T-cell (primary cell): ENCODE measurements around the gene DPY19L2. TPM values are rescaled to one million over a fixed set of nuclear protein-coding genes. Genes with fewer than 3 reads are reported as not detected.
"Not testable (repeated sequence)": the region's sequence is repeated elsewhere in the genome, so short reads cannot be mapped to it uniquely, and the experiment has no call there.

Experiments used
- ATAC-seq, 4 experiments: fragments of 200-7000 bp in 3 of 4; fragments of 150-1000 bp in 1 of 4; cut with Tn5 transposase; replicated peaks in 1 of 4; 1 replicate in 3 of 4; 2 replicates in 1 of 4; pipeline ENCODE4 v1.10.0; 2021; ENCODE audit warnings: moderate library complexity in 3 of 4, mild to moderate bottlenecking in 2 of 4, moderate number of reproducible peaks in 1 of 4
- CTCF ChIA-PET, 2 donors: fragments of 300-600 bp; sonication (Branson Sonifier 250); formaldehyde crosslinking; loops; one replicate each; lab custom pipeline; 2022; ENCODE audit warnings: antibody characterized with exemption in 2 of 2; lab: Charles Lee
- POLR2A ChIA-PET, 2 donors: fragments of 300-600 bp; sonication (Branson Sonifier 250); formaldehyde crosslinking; loops; one replicate each; lab custom pipeline; 2022; ENCODE audit warnings: antibody characterized with exemption in 2 of 2; lab: Charles Lee
- DNase-seq, 35 experiments: peaks; one replicate each; pipeline versions ENCODE4 v3.0.0 to v3.0.0-alpha.2; 2013 to 2023
- H3K27ac ChIP-seq: one replicate; pipeline ENCODE4 v1.5.1; 2013; ENCODE audit warnings: low read length
- H3K27me3 ChIP-seq, 2 experiments: replicated peaks in 1 of 2; 1 replicate in 1 of 2; 2 replicates in 1 of 2; pipeline versions ENCODE4 v1.6.1 to v1.7.0; 2013; ENCODE audit warnings: low read length in 1 of 2, mixed read lengths in 1 of 2; ENCODE audit not compliant: control insufficient read depth in 2 of 2, insufficient read depth in 2 of 2; ENCODE audit errors: extremely low read depth in 1 of 2
- H3K36me3 ChIP-seq, 2 donors: 1 replicate in 1 of 2; 2 replicates in 1 of 2; pipeline versions ENCODE4 v1.6.1 to v1.7.0; 2013; ENCODE audit warnings: low read length in 1 of 2; ENCODE audit not compliant: control insufficient read depth in 2 of 2, insufficient read depth in 1 of 2; ENCODE audit errors: extremely low read depth in 1 of 2
- H3K4me1 ChIP-seq, 2 experiments: 1 replicate in 1 of 2; 2 replicates in 1 of 2; pipeline versions ENCODE4 v1.6.1 to v1.7.0; 2013; ENCODE audit warnings: low read length in 2 of 2, mixed read lengths in 1 of 2; ENCODE audit not compliant: insufficient read depth in 2 of 2, control insufficient read depth in 1 of 2; ENCODE audit errors: extremely low read depth in 1 of 2
- H3K4me3 ChIP-seq, 2 donors: 1 replicate in 1 of 2; 2 replicates in 1 of 2; pipeline versions ENCODE4 v1.5.1 to v1.7.0; 2013; ENCODE audit warnings: mild to moderate bottlenecking in 2 of 2, low read length in 1 of 2, moderate library complexity in 1 of 2; ENCODE audit not compliant: control insufficient read depth in 1 of 2; ENCODE audit errors: extremely low read depth in 1 of 2
- H3K9me3 ChIP-seq: 2 replicates; pipeline ENCODE4 v1.7.0; 2013
- H3K27ac Mint-ChIP-seq, 2 donors: one replicate each; pipeline ENCODE4 v1.8.0; 2020 to 2021; ENCODE audit warnings: mild to moderate bottlenecking in 2 of 2, mixed read lengths in 2 of 2
- H3K27me3 Mint-ChIP-seq, 2 donors: one replicate each; pipeline ENCODE4 v1.8.0; 2021 to 2022; ENCODE audit warnings: mixed read lengths in 2 of 2
- H3K36me3 Mint-ChIP-seq: one replicate; pipeline ENCODE4 v1.8.0; 2021; ENCODE audit warnings: mixed read lengths
- H3K4me1 Mint-ChIP-seq, 3 donors: one replicate each; pipeline ENCODE4 v1.8.0; 2020 to 2022; ENCODE audit warnings: mixed read lengths in 3 of 3, mild to moderate bottlenecking in 1 of 3
- H3K4me3 Mint-ChIP-seq, 3 donors: one replicate each; pipeline ENCODE4 v1.8.0; 2020 to 2022; ENCODE audit warnings: mild to moderate bottlenecking in 3 of 3, mixed read lengths in 3 of 3, moderate library complexity in 3 of 3
- H3K9me3 Mint-ChIP-seq, 3 donors: one replicate each; pipeline ENCODE4 v1.8.0; 2020 to 2022; ENCODE audit warnings: mixed read lengths in 3 of 3
- WGBS: methylation state at CpG from one replicate; pipeline ENCODE4 v1.1.5; 2013; ENCODE audit warnings: missing lambda C conversion rate; ENCODE audit not compliant: insufficient coverage; 5-methylcytosine and 5-hydroxymethylcytosine counted together
- total RNA-seq, 35 experiments: library from RNA in 6 of 35; stranded (reverse) in 6 of 35; fragments of 120-200 nt in 1 of 35; gene quantifications; one replicate each; pipeline versions ENCODE4 v1.2.1 to v1.2.4 and lab custom pipeline; 2013 to 2026

Gene DPY19L2
- total RNA-seq, 5 donors from 2014 or later (not counting 1 experiment from before 2014, with no cell fraction given): 1.5 to 7.0 (median 3.8) TPM

DNA sequence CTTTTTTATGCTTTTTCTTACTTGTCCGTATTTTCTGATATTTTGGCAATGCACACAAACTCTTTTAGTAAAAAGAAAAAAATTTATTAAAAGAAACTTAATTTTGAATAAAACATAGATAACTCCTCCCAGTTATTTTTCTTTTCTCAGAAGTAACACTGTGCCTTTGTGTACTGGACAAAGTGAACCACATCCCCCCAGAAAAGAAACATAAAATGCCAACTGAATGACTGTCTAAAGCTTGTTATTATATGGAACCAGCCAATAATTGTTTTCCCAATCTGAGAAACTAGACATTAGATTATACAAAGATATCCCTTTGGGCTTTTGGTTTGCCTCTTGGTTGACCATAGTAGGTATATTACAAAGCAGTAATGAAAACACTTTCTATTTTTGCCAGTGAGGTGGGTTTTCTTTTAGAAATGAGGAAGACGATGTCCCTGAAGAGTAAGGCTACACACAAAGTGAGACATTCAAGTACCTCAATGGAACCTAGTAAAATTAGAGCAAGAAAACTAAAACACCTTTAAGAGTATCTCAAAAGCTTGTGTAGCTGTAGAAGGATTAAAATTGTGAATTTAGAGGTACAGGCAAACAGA lies 44.2 kb upstream of the DPY19L2 start:
- CTCF ChIA-PET, H3K9me3 Mint-ChIP-seq, H3K4me3 ChIP-seq, DNase-seq, POLR2A ChIA-PET, H3K4me1 Mint-ChIP-seq, H3K36me3 ChIP-seq, H3K27me3 ChIP-seq, H3K27me3 Mint-ChIP-seq, ATAC-seq, H3K36me3 Mint-ChIP-seq, H3K4me1 ChIP-seq, H3K27ac Mint-ChIP-seq, H3K9me3 ChIP-seq, H3K4me3 Mint-ChIP-seq, H3K27ac ChIP-seq: not testable (repeated sequence)
- no CpG with 5 or more reads among the region's 2 CpGs for WGBS

- WGBS: no CpG with 5 or more reads among the region's 2 CpGs
- CTCF ChIA-PET: interaction anchor here in 1 of 2 donors (0.6 kb wide), 1 partner anchor 89 kb away, joined by 3 read pairs; no protein-coding TSS in a partner anchor
- POLR2A ChIA-PET, H3K4me3 ChIP-seq, H3K27me3 Mint-ChIP-seq, H3K27me3 ChIP-seq, H3K4me1 ChIP-seq, H3K36me3 ChIP-seq, H3K27ac Mint-ChIP-seq, H3K4me1 Mint-ChIP-seq, H3K27ac ChIP-seq, ATAC-seq, DNase-seq, H3K9me3 ChIP-seq, H3K9me3 Mint-ChIP-seq, H3K36me3 Mint-ChIP-seq, H3K4me3 Mint-ChIP-seq: not testable (repeated sequence)
These were observed 43.0 kb upstream of the DPY19L2 start for GRCh38 chr12:63711339-63711738.

DNA sequence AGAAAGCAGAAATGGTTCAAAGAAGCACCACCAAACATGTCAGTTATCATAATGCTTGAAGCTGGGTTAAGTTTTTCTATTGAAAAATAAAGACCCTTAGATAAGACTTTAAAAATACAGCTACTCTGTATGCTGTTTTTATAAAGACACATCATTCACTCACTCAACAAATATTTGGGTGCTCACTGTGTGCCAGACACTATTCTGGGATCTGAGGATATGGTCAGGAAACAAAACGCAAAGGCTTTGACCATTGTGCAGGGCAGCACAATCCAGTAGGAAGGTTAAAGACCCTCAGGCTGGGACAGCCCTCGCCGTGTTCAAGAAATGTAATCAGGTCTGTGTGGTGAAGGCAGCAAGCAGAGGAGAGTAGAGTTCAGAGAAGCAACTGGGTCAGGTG lies 38.0 kb upstream of the DPY19L2 start:
- 81% methylated on average over 2 of the region's 3 CpGs for WGBS
- peaks cover 3 to 5% of the 10 kb centered on the region in 2 donors for H3K27me3 Mint-ChIP-seq
- no peaks in the 10 kb centered on the region for H3K9me3 Mint-ChIP-seq
- CTCF ChIA-PET: interaction anchor here in 1 of 2 donors (0.7 kb wide), 1 partner anchor 69 kb away, joined by 3 read pairs; no protein-coding TSS in a partner anchor
- DNase-seq: no peak
- no peaks in the 10 kb centered on the region for H3K4me1 ChIP-seq
- no peaks in the 10 kb centered on the region for H3K9me3 ChIP-seq
- POLR2A ChIA-PET: no interaction called here
- H3K36me3 Mint-ChIP-seq: no peaks in the 10 kb centered on the region
- no peak overlapping the region for H3K27ac ChIP-seq
- no peak for ATAC-seq
- H3K27me3 ChIP-seq: no peaks in the 10 kb centered on the region
- no peaks in the 10 kb centered on the region for H3K36me3 ChIP-seq
- no peak overlapping the region for H3K4me3 ChIP-seq
- no peak overlapping the region for H3K27ac Mint-ChIP-seq
- no peak overlapping the region for H3K4me3 Mint-ChIP-seq
- H3K4me1 Mint-ChIP-seq: no peaks in the 10 kb centered on the region

GRCh38 chr12:63699678-63700382 lies 31.5 kb upstream of the DPY19L2 start:
- WGBS: 29% methylated on average over 1 of the region's 3 CpGs
- H3K36me3 Mint-ChIP-seq, H3K4me1 Mint-ChIP-seq, H3K27ac ChIP-seq, H3K27me3 ChIP-seq, H3K27me3 Mint-ChIP-seq, H3K4me3 Mint-ChIP-seq, CTCF ChIA-PET, H3K4me1 ChIP-seq, DNase-seq, ATAC-seq, H3K9me3 ChIP-seq, H3K4me3 ChIP-seq, H3K27ac Mint-ChIP-seq, H3K9me3 Mint-ChIP-seq, POLR2A ChIA-PET, H3K36me3 ChIP-seq: not testable (repeated sequence)

DNA sequence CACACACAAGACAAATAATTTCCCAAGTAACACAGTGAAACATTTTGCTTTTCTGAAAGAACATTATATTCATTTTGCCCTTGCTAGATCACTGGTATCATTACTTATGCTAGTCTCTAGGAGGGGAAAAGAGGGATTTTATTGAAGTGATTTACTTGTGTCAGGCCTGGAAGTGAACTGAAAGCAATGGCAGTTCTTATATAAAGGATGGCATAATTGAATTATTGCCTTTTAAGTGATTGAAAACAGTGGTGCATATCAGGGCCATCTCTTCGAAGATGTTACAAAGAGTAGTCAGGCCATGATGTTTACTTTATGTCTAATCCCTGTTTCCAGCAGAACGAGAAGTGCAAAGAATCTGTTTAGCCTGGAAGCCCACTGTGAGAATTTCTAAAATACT lies 30.7 kb upstream of the DPY19L2 start:
- H3K9me3 Mint-ChIP-seq, DNase-seq, H3K36me3 ChIP-seq, H3K4me3 ChIP-seq, H3K27me3 ChIP-seq, H3K4me1 ChIP-seq, ATAC-seq, POLR2A ChIA-PET, H3K27me3 Mint-ChIP-seq, H3K27ac ChIP-seq, H3K27ac Mint-ChIP-seq, CTCF ChIA-PET, H3K36me3 Mint-ChIP-seq, H3K9me3 ChIP-seq, H3K4me1 Mint-ChIP-seq, H3K4me3 Mint-ChIP-seq: not testable (repeated sequence)
- no CpG with 5 or more reads among the region's 2 CpGs for WGBS

DNA sequence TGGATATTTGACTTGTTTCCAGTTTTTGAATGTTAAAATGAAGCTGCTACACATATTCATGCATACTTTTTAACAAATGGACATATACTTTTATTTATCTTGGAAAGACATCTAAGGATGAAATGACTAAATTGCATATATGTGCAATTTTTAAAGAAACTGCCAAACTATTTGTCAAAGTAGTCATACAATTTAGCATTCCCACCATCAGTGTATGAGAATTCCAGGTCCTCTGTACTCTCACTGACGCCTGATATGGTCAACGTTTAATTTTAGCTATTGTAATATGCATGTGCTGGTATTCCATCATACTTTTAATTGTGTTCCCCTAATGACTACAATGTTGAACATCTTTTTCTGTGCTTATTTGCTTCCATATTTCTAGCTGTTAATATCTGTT lies 22.5 kb upstream of the DPY19L2 start:
- ATAC-seq, H3K9me3 Mint-ChIP-seq, H3K36me3 Mint-ChIP-seq, H3K4me3 ChIP-seq, H3K4me3 Mint-ChIP-seq, H3K27me3 Mint-ChIP-seq, H3K36me3 ChIP-seq, H3K4me1 Mint-ChIP-seq, DNase-seq, H3K9me3 ChIP-seq, H3K27ac ChIP-seq, POLR2A ChIA-PET, H3K4me1 ChIP-seq, H3K27me3 ChIP-seq, H3K27ac Mint-ChIP-seq, CTCF ChIA-PET: not testable (repeated sequence)
- WGBS: no CpG with 5 or more reads among the region's 2 CpGs
